Measurements from ENCODE around the gene ENTREP3.
A peak's percentile ranks its signal among the peaks of the same experiment; 100 is the strongest.
"Not testable (repeated sequence)": the region's sequence is repeated elsewhere in the genome, so short reads cannot be mapped to it uniquely, and the experiment has no call there.

The ENTREP3 gene

GRCh38 chr1:155250633-155251449 lies 4.4 kb downstream of the ENTREP3 start:
- DNase-seq, result peak; percentile 88

GRCh38 chr1:155250246-155250632 lies 5.0 kb downstream of the ENTREP3 start:
- no peak for DNase-seq

GRCh38 chr1:155247667-155248553 lies 7.4 kb downstream of the ENTREP3 start:
- DNase-seq, result no peak

GRCh38 chr1:155246796-155247195 lies 8.5 kb downstream of the ENTREP3 start:
- not testable (repeated sequence) for DNase-seq

GRCh38 chr1:155245163-155245524 lies 10.1 kb downstream of the ENTREP3 start:
- no peak for DNase-seq

GRCh38 chr1:155244368-155245162 lies 10.7 kb downstream of the ENTREP3 start:
- peak; percentile 87 for DNase-seq

- no peak for DNase-seq
Measured at GRCh38 chr1:155242805-155243358, 12.4 kb downstream of the ENTREP3 start.

- no peak for DNase-seq
Measured at GRCh38 chr1:155241841-155242264, 13.4 kb downstream of the ENTREP3 start.

GRCh38 chr1:155241069-155241679 lies 14.1 kb downstream of the ENTREP3 start:
- DNase-seq, result no peak

- DNase-seq, result no peak
Measured at GRCh38 chr1:155236451-155236850, 18.8 kb downstream of the ENTREP3 start.

GRCh38 chr1:155235375-155235774 lies 19.9 kb downstream of the ENTREP3 start:
- DNase-seq, result not testable (repeated sequence)

GRCh38 chr1:155233502-155233901 lies 21.8 kb downstream of the ENTREP3 start:
- not testable (repeated sequence) for DNase-seq

- DNase-seq, result not testable (repeated sequence)
Measured at GRCh38 chr1:155232001-155232978, 23.0 kb downstream of the ENTREP3 start.

GRCh38 chr1:155231302-155231701 lies 24.0 kb downstream of the ENTREP3 start:
- not testable (repeated sequence) for DNase-seq

GRCh38 chr1:155228096-155228427 lies 27.2 kb downstream of the ENTREP3 start:
- DNase-seq, result no peak

GRCh38 chr1:155227261-155228095 lies 27.8 kb downstream of the ENTREP3 start:
- DNase-seq, result peak; percentile 87

GRCh38 chr1:155226910-155227260 lies 28.4 kb downstream of the ENTREP3 start:
- DNase-seq, result no peak

- peak; percentile 62 for DNase-seq
Measured at GRCh38 chr1:155226188-155226909, 28.9 kb downstream of the ENTREP3 start.

- DNase-seq, result not testable (repeated sequence)
Measured at GRCh38 chr1:155225404-155225759, 29.9 kb downstream of the ENTREP3 start.
